Stomach smooth muscle (tissue), 2 donors: Measurements from ENCODE around the gene LNP1.

Experiments
- H3K27ac ChIP-seq: one replicate; pipeline ENCODE4 v1.7.0; 2013; ENCODE audit warnings: mild to moderate bottlenecking, low read length, inconsistent platforms
- H3K27me3 ChIP-seq, 2 donors: one replicate each; pipeline ENCODE4 v1.7.0; 2013; ENCODE audit warnings: low read length in 2 of 2; ENCODE audit not compliant: insufficient read depth in 2 of 2, control insufficient read depth in 1 of 2
- H3K36me3 ChIP-seq, 2 donors: one replicate each; pipeline ENCODE4 v1.7.0; 2013; ENCODE audit warnings: low read length in 2 of 2; ENCODE audit not compliant: control insufficient read depth in 2 of 2, insufficient read depth in 2 of 2
- H3K4me1 ChIP-seq: one replicate; pipeline ENCODE4 v1.7.0; 2013; ENCODE audit warnings: low read length; ENCODE audit not compliant: control insufficient read depth, insufficient read depth
- H3K4me3 ChIP-seq, 2 donors: one replicate each; pipeline ENCODE4 v1.7.0; 2013; ENCODE audit warnings: low read length in 2 of 2
- H3K9ac ChIP-seq, 2 donors: one replicate each; pipeline ENCODE4 v1.7.0; 2013; ENCODE audit warnings: low read length in 2 of 2, mild to moderate bottlenecking in 1 of 2
- H3K9me3 ChIP-seq, 2 donors: one replicate each; pipeline ENCODE4 v1.7.0; 2013; ENCODE audit warnings: low read length in 2 of 2; ENCODE audit not compliant: control insufficient read depth in 2 of 2
- donor health status: healthy.
- donor health status: Pancreatic carcinoma.

LNP1 gene

GRCh38 chr3:100480081-100480480 lies 78.7 kb downstream of the LNP1 start:
- Histone ChIP-seq H3K27ac (no peak overlapping the region), H3K36me3 (no peaks in the 10 kb centered on the region), H3K9ac (no peak overlapping the region), H3K4me3 (no peak overlapping the region), H3K27me3 (peaks cover 0 to 2% of the 10 kb centered on the region in 2 donors), H3K9me3 (no peaks in the 10 kb centered on the region), H3K4me1 (no peaks in the 10 kb centered on the region)

DNA sequence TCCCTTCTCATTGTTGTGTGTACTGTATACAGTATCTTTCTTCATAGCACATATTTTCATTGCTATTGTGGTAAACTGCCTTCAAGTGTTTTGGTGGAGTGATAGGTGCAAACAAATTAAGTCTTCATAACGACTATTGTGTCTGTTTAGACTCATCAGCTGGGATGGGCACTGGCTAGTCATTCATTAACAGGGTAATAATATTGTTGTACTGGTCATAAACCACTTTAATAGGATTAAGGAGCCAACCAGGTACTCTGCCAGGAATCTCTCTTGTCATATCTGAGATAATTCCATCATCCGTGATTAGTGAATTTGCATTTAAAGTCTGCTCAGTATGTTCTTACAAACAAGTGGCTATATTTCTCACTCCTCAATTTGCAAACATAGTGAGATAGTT lies 80.8 kb downstream of the LNP1 start:
- no peaks in the 10 kb centered on the region for H3K4me1 ChIP-seq
- H3K36me3 ChIP-seq = no peaks in the 10 kb centered on the region
- peaks cover 0 to 2% of the 10 kb centered on the region in 2 donors for H3K27me3 ChIP-seq
- H3K9ac ChIP-seq = no peak overlapping the region
- H3K9me3 ChIP-seq = no peaks in the 10 kb centered on the region
- no peak overlapping the region for H3K27ac ChIP-seq
- no peak overlapping the region for H3K4me3 ChIP-seq

DNA sequence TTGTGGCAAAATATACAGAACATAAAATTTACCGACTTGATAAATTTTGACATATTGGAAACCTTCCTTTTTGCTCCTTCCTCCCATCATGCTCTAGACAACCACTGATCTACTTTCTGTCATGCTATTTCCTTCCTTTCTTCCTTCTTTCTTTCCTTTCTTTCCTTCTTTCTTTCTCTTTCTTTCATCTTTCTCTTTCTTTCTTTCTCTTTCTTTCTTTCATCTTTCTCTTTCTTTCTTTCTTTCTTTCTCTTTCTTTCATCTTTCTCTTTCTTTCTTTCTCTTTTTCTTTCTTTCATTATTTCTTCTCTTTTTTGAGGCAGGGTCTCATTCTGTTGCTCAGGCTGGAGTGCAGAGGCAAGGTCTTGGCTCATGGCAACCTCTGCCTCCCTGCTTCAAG lies 82.2 kb downstream of the LNP1 start:
- no peaks in the 10 kb centered on the region for H3K36me3 ChIP-seq

DNA sequence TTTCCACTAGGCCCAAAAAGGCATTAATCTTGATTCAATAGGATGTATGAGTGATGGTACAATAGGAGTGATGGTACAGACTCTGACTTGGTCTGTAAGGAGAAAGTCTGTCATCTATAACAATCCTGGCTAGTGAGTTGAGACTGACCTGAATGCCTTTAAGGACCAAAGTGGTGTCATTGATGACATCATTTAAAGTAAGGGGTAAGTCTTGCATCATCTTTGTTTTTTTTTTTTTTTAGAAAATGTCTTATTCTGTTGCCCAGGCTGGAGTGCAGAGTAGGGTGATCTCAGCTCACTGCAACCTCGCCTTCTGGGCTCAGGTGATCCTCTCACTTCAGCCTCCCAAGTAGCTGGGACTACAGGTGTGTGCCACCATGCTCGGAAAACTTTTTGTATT lies 85.5 kb downstream of the LNP1 start:
- Histone ChIP-seq H3K4me3 (no peak overlapping the region), H3K36me3 (no peaks in the 10 kb centered on the region), H3K9ac (no peak overlapping the region), H3K27ac (no peak overlapping the region), H3K27me3 (peaks cover 0 to 2% of the 10 kb centered on the region in 2 donors), H3K4me1 (peaks cover 2% of the 10 kb centered on the region), H3K9me3 (no peaks in the 10 kb centered on the region)

More for the DNA sequence above, 82.2 kb downstream of the LNP1 start:
- H3K9me3 ChIP-seq = no peaks in the 10 kb centered on the region
- no peak overlapping the region for H3K9ac ChIP-seq
- H3K4me1 ChIP-seq = no peaks in the 10 kb centered on the region
- no peak overlapping the region for H3K27ac ChIP-seq
- no peak overlapping the region for H3K4me3 ChIP-seq
- H3K27me3 ChIP-seq = peaks cover 0 to 2% of the 10 kb centered on the region in 2 donors

DNA sequence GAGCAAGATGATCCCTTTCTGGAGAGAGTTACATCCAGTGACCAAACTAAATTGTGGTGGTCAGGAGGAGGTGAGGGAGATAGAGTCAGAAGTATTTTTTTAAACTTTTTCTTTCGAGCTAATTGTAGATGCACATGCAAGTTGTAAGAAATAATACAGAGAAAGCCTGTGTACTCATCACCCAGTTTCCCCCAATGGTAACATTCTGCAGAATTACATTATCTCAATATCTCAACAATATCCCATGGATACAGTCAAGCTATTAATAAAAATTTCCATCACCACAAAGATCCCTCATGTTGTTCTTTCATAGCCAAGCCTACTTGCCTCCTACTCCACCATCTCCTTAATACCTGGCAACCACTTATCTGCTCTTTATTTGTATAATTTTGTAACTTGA lies 87.8 kb downstream of the LNP1 start:
- Histone ChIP-seq H3K4me1 (peaks cover 5% of the 10 kb centered on the region), H3K9me3 (no peaks in the 10 kb centered on the region), H3K27ac (no peak overlapping the region), H3K4me3 (no peak overlapping the region), H3K27me3 (peaks cover 0 to 2% of the 10 kb centered on the region in 2 donors), H3K36me3 (no peaks in the 10 kb centered on the region), H3K9ac (no peak overlapping the region)

DNA sequence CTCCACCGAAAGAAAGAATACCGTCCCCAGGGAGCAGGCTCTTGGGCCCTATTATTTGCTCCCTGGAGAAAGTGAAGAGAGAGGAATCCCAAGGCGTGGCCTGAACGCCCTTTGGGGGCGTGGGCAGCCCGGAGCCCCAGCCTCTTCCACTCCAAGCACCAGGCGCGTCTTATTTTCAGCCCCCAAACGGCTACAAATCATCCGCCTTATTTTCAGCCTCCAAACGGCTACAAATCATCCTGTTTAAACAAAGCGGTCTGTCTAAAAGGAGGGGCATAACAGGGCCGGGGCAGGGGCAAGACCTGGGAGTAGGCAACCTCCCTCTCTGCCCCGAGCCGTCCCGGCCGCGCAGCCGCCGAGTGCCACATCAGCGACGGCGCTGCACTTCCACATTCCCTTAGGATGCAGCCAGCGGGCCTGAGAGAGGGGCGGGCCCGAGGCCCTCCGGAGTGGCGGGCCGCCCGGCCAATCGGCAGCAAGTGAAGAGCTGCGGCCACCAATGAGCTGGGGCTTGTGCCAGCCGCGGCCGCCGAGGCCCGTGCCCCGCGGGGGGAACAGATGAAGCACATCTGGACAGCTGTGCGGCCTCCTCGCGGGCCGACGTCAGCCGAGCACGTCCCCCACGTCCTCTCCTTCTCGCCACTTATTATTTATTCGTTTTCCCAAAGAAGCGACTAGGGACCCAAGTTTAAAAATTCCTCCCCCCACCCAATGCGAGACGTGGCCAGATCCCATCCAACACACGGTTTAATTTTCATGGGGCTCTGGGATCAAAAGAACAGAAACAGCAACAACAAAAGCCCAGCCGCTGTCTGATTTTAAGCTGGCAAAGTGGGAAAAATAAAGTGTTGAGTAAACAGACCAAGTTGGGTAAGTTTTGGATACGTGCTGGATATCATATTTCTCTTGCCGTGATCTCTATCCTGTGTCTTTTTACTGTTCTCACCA lies 91.0 kb downstream of the LNP1 start, which contains the start of gene TMEM45A:
Gene TMEM45A, plus strand, starts transcription at position 561 of the 948 bp plus-strand sequence. CDS start 62,593 bp downstream, outside the sequence.
- Histone ChIP-seq H3K9ac (peak within 1 kb of the TSS; percentile 78), H3K27me3 (no peaks in the 10 kb centered on the region), H3K4me3 (peak within 1 kb of the TSS; percentile 70 to 86), H3K9me3 (no peaks in the 10 kb centered on the region), H3K27ac (peak within 1 kb of the TSS; percentile 76), H3K36me3 (no peaks in the 10 kb centered on the region), H3K4me1 (peaks cover 5% of the 10 kb centered on the region)

DNA sequence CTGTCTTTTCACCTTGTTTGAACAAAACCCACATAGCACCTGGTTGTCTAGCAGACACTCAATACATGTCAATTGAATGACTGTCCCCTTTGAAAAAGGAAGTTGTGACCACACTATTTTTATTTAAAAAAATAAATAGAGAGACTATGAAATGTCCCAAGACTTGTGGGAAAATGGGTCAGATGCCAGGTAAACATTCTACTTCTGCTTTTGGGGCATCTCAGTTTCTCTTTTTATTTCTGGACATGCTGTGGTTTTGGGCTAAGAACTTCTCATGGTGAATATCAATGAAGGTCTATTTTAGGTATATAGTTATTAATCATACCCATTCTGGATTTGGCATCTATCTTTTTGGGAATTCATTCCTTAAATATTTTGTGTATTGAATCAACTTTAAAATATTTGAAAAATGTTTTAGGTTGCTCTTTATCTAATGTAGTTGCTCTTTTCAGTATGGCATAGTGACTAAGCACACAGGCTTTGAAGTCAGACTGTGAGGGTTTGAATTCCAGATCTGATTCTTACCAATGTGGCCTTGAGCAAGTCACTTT lies 95.4 kb downstream of the LNP1 start:
- Histone ChIP-seq H3K27me3 (no peaks in the 10 kb centered on the region), H3K36me3 (no peaks in the 10 kb centered on the region), H3K4me1 (peaks cover 3% of the 10 kb centered on the region), H3K4me3 (no peak overlapping the region), H3K9ac (no peak overlapping the region), H3K9me3 (no peaks in the 10 kb centered on the region), H3K27ac (no peak overlapping the region)

- Histone ChIP-seq H3K36me3 (no peaks in the 10 kb centered on the region), H3K4me1 (no peaks in the 10 kb centered on the region), H3K27ac (no peak overlapping the region), H3K4me3 (no peak overlapping the region), H3K9ac (no peak overlapping the region), H3K27me3 (no peaks in the 10 kb centered on the region), H3K9me3 (no peaks in the 10 kb centered on the region)
Observed at GRCh38 chr3:100499651-100500050, 98.3 kb downstream of the LNP1 start.

- no peak overlapping the region for H3K27ac ChIP-seq
- no peak overlapping the region for H3K4me3 ChIP-seq
- H3K27me3 ChIP-seq = no peaks in the 10 kb centered on the region
- H3K9me3 ChIP-seq = no peaks in the 10 kb centered on the region
- H3K4me1 ChIP-seq = no peaks in the 10 kb centered on the region
- no peaks in the 10 kb centered on the region for H3K36me3 ChIP-seq
- H3K9ac ChIP-seq = no peak overlapping the region
Observed at GRCh38 chr3:100500320-100500880, 99.1 kb downstream of the LNP1 start.

GRCh38 chr3:100503448-100503847 lies 102.1 kb downstream of the LNP1 start:
- Histone ChIP-seq H3K9me3 (no peaks in the 10 kb centered on the region), H3K27ac (no peak overlapping the region), H3K4me1 (no peaks in the 10 kb centered on the region), H3K27me3 (no peaks in the 10 kb centered on the region), H3K4me3 (no peak overlapping the region), H3K9ac (no peak overlapping the region), H3K36me3 (no peaks in the 10 kb centered on the region)
